HCT116 (cell line): ENCODE data around the gene MALRD1. TPM values are rescaled to one million over a fixed set of nuclear protein-coding genes. Genes with fewer than 3 reads are reported as not detected.

Source experiments
- ATAC-seq: fragments of 200-7000 bp; cut with Tn5 transposase; 2 replicates; pipeline ENCODE4 v1.9.1; 2020; ENCODE audit warnings: mild to moderate bottlenecking, moderate library complexity
- BruUV-seq: library from RNA; stranded (reverse); fragments of 400-500 nt; replicated peaks from 2 replicates; lab custom pipeline; 2021; lab: Mats Ljungman, UMichigan
- CTCF ChIA-PET: fragments of 300-600 bp; sonication (Branson Sonifier 250); formaldehyde crosslinking; loops from one replicate; lab custom pipeline; 2021; ENCODE audit warnings: antibody characterized with exemption; lab: Charles Lee
- POLR2A ChIA-PET: fragments of 300-600, 350-600 bp; sonication (Branson Sonifier 250); formaldehyde crosslinking; loops from one replicate; lab custom pipeline; 2021; ENCODE audit warnings: antibody characterized with exemption; lab: Charles Lee
- RAD21 ChIA-PET, 2 experiments: fragments of 300-600 bp; sonication (Branson Sonifier 250); formaldehyde crosslinking; loops; one replicate each; lab custom pipeline; 2023; ENCODE audit warnings: low total read pairs in 2 of 2; ENCODE audit not compliant: uncharacterized antibody in 2 of 2, unreplicated experiment in 2 of 2, low non-redundant PET in 1 of 2; lab: Charles Lee
- DNase-seq: peaks from one replicate; pipeline ENCODE4 v3.0.0-alpha.2; 2010; ENCODE audit warnings: low read depth, low spot score
- H2AFZ ChIP-seq: fragments of 200-600 bp; shearing (Covaris generic), sonication (generic); 2 replicates; pipeline ENCODE4 v1.6.1; 2017; ENCODE audit warnings: low read depth, mixed run types, mixed read lengths, antibody characterized with exemption, low read length; ENCODE audit not compliant: poor library complexity, severe bottlenecking
- H3K27ac ChIP-seq: 2 replicates; pipeline ENCODE4 v1.5.1; 2012; ENCODE audit warnings: low read depth, low read length
- H3K27me3 ChIP-seq: fragments of 200-600 bp; sonication (generic); 2 replicates; pipeline ENCODE4 v1.6.1; 2016; ENCODE audit warnings: mixed run types, low read length, mixed read lengths; ENCODE audit not compliant: insufficient read depth
- H3K36me3 ChIP-seq, 2 experiments: fragments of 200-500 bp in 1 of 2; fragments of 200-600 bp in 1 of 2; sonication (Bioruptor generic) in 1 of 2; sonication (generic) in 1 of 2; 2 replicates each; pipeline versions ENCODE4 v1.5.1 to v1.6.1; 2014 to 2016; ENCODE audit warnings: low read length in 2 of 2, inconsistent platforms in 1 of 2, mixed read lengths in 1 of 2, mixed run types in 1 of 2; ENCODE audit not compliant: insufficient read depth in 2 of 2, control insufficient read depth in 1 of 2
- H3K4me1 ChIP-seq, 2 experiments: fragments of 200-600 bp in 1 of 2; sonication (generic) in 1 of 2; 2 replicates each; pipeline versions ENCODE4 v1.5.1 to v1.6.1; 2012 to 2017; ENCODE audit warnings: low read length in 2 of 2, inconsistent platforms in 1 of 2, mild to moderate bottlenecking in 1 of 2, mixed read lengths in 1 of 2, mixed run types in 1 of 2, moderate library complexity in 1 of 2; ENCODE audit not compliant: insufficient read depth in 2 of 2, control insufficient read depth in 1 of 2
- H3K4me2 ChIP-seq: fragments of 200-600 bp; sonication (generic); 2 replicates; pipeline ENCODE4 v1.6.1; 2017; ENCODE audit warnings: mixed run types, low read length, mixed read lengths
- H3K4me3 ChIP-seq, 2 experiments: fragments of 200-600 bp in 1 of 2; sonication (generic) in 1 of 2; replicated peaks in 1 of 2; 2 replicates each; pipeline ENCODE4 v1.5.1; 2011 to 2016; ENCODE audit warnings: low read length in 2 of 2, control low read depth in 1 of 2, low read depth in 1 of 2, mild to moderate bottlenecking in 1 of 2, mixed read lengths in 1 of 2, mixed run types in 1 of 2
- H3K79me2 ChIP-seq: fragments of 200-600 bp; sonication (generic); 2 replicates; pipeline ENCODE4 v1.6.1; 2017; ENCODE audit warnings: mild to moderate bottlenecking, mixed run types, low read length, moderate library complexity, mixed read lengths; ENCODE audit not compliant: insufficient read depth
- H3K9ac ChIP-seq: fragments of 200-600 bp; sonication (generic); 2 replicates; pipeline ENCODE4 v1.6.1; 2016; ENCODE audit warnings: low read length, mixed read lengths
- H3K9me2 ChIP-seq: fragments of 200-600 bp; sonication (generic), shearing (Covaris generic); 2 replicates; pipeline ENCODE4 v1.6.1; 2017; ENCODE audit warnings: mixed run types, mild to moderate bottlenecking, moderate library complexity; ENCODE audit not compliant: insufficient read depth
- H3K9me3 ChIP-seq, 2 experiments: fragments of 200-500 bp in 1 of 2; fragments of 200-600 bp in 1 of 2; sonication (Bioruptor generic) in 1 of 2; sonication (generic) in 1 of 2; 2 replicates each; pipeline ENCODE4 v1.6.1; 2014 to 2017; ENCODE audit warnings: low read length in 2 of 2, mixed read lengths in 2 of 2, inconsistent platforms in 1 of 2, low read depth in 1 of 2, mild to moderate bottlenecking in 1 of 2, mixed run types in 1 of 2, moderate library complexity in 1 of 2; ENCODE audit not compliant: control insufficient read depth in 1 of 2, insufficient read depth in 1 of 2
- H4K20me1 ChIP-seq: fragments of 200-600 bp; sonication (generic), shearing (Covaris generic); 2 replicates; pipeline ENCODE4 v1.6.1; 2017; ENCODE audit warnings: mixed run types, mild to moderate bottlenecking, moderate library complexity; ENCODE audit not compliant: insufficient read depth
- CBX3 ChIP-seq: IDR thresholded peaks from 2 replicates; pipeline ENCODE4 v1.6.1; 2012; ENCODE audit warnings: low read depth
- CEBPB ChIP-seq: IDR thresholded peaks from 2 replicates; pipeline ENCODE4 v1.6.1; 2012; ENCODE audit warnings: low read depth
- ELF1 ChIP-seq: IDR thresholded peaks from 2 replicates; pipeline ENCODE4 v1.6.1; 2012; ENCODE audit warnings: low read depth, borderline replicate concordance
- EZH2 ChIP-seq: fragments of 200-600 bp; sonication (generic); IDR thresholded peaks from 2 replicates; pipeline ENCODE4 v1.6.1; 2017; ENCODE audit warnings: antibody characterized with exemption, mixed run types
- FOSL1 ChIP-seq: IDR thresholded peaks from 2 replicates; pipeline ENCODE4 v1.6.1; 2012; ENCODE audit warnings: low read depth
- JUND ChIP-seq: IDR thresholded peaks from 2 replicates; pipeline ENCODE4 v1.6.1; 2012
- SIN3A ChIP-seq: IDR thresholded peaks from 2 replicates; pipeline ENCODE4 v1.6.1; 2012; ENCODE audit warnings: low read depth
- SP1 ChIP-seq: IDR thresholded peaks from 2 replicates; pipeline ENCODE4 v1.6.1; 2012; ENCODE audit warnings: low read depth
- YY1 ChIP-seq: IDR thresholded peaks from 2 replicates; pipeline ENCODE4 v1.6.1; 2011; ENCODE audit warnings: low read length, low read depth, moderate library complexity, mild to moderate bottlenecking; ENCODE audit not compliant: insufficient replicate concordance; ENCODE audit errors: extremely low read depth
- intact Hi-C: fragments of 100-400 bp; cut with micrococcal nuclease; formaldehyde crosslinking; loops from 2 replicates; pipeline ENCODE4 v1.10.0; 2022
- total RNA-seq: library from RNA; stranded (reverse); gene quantifications from one replicate; pipeline ENCODE4 v1.2.1, GENCODE V29; 2021; ENCODE audit not compliant: unreplicated experiment
- TF ChIP-seq, protein P1 (sequence below), 3 experiments: fragments of 200-600 bp in 1 of 3; sonication (generic) in 1 of 3; IDR thresholded peaks in 2 of 3; conservative IDR thresholded peaks in 1 of 3; 2 replicates each; pipeline ENCODE4 v1.5.1; 2012 to 2017; ENCODE audit warnings: low read depth in 2 of 3, low read length in 2 of 3, antibody characterized with exemption in 1 of 3, borderline replicate concordance in 1 of 3, control low read depth in 1 of 3, mild to moderate bottlenecking in 1 of 3, mixed read lengths in 1 of 3, mixed run types in 1 of 3, moderate library complexity in 1 of 3; ENCODE audit not compliant: insufficient read depth in 1 of 3
- TF ChIP-seq, protein P2 (sequence below): IDR thresholded peaks from 2 replicates; pipeline ENCODE4 v1.6.1; 2012

The MALRD1 gene
- total RNA-seq, 1 experiment from 2014 or later = not detected

DNA sequence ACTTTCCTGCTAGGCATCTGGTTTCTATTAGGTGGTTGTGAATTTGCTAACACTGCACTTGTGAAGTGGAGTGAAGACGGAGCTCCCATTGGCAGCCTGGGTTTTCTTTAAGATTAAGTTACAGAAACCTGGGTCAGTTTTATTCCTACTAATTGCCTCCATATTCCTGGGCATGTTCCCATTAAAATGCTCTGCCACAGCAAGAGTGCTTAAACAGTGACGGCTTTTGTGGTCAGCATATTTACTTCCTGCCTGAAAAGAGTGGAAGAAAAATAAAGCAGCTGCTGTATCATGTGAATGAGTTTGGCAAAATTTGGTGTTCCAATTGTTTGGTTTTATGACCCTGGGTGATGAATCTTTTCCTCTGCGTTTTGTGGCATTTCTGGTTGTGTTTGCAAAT, 670.7 kb downstream of the MALRD1 start:
- BruUV-seq = no TSS peak
- H3K9me3 ChIP-seq = peaks cover 5 to 8% of the 10 kb centered on the region in 2 experiments; a peak in 2 of 4 replicates
- RAD21 ChIA-PET = no interaction called here
- DNase-seq (no peak), ATAC-seq (no peak)
- H2AFZ ChIP-seq = no peak overlapping the region
- no peak overlapping the region for H3K4me3 ChIP-seq
- no peak overlapping the region for H3K9ac ChIP-seq
- H3K4me1 ChIP-seq = no peaks in the 10 kb centered on the region
- H3K9me2 ChIP-seq = no peaks in the 10 kb centered on the region
- H3K36me3 ChIP-seq = no peaks in the 10 kb centered on the region
- no peak overlapping the region for H3K4me2 ChIP-seq
- intact Hi-C loops = no loop called here
- CTCF ChIA-PET = no interaction called here
- H4K20me1 ChIP-seq = no peaks in the 10 kb centered on the region
- no peaks in the 10 kb centered on the region for H3K27me3 ChIP-seq
- POLR2A ChIA-PET = no interaction called here
- no peak overlapping the region for H3K27ac ChIP-seq
- no peak for TF ChIP-seq ELF1
- no peak for TF ChIP-seq EZH2
- no peak for TF ChIP-seq YY1
- no peak for TF ChIP-seq JUND
- TF ChIP-seq SIN3A = no peak
- TF ChIP-seq FOSL1 = no peak
- TF ChIP-seq, protein P1, sequence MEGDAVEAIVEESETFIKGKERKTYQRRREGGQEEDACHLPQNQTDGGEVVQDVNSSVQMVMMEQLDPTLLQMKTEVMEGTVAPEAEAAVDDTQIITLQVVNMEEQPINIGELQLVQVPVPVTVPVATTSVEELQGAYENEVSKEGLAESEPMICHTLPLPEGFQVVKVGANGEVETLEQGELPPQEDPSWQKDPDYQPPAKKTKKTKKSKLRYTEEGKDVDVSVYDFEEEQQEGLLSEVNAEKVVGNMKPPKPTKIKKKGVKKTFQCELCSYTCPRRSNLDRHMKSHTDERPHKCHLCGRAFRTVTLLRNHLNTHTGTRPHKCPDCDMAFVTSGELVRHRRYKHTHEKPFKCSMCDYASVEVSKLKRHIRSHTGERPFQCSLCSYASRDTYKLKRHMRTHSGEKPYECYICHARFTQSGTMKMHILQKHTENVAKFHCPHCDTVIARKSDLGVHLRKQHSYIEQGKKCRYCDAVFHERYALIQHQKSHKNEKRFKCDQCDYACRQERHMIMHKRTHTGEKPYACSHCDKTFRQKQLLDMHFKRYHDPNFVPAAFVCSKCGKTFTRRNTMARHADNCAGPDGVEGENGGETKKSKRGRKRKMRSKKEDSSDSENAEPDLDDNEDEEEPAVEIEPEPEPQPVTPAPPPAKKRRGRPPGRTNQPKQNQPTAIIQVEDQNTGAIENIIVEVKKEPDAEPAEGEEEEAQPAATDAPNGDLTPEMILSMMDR (IDR thresholded peaks at IDR 0.05 in 2 of 3, conservative IDR thresholded peaks at IDR 0.05 in 1 of 3; ENCODE audit: borderline replicate concordance in 1 of 3, insufficient read depth in 1 of 3, low read depth in 2 of 3, low read length in 2 of 3) = no peak
- no peak for TF ChIP-seq CBX3
- TF ChIP-seq, protein P2, sequence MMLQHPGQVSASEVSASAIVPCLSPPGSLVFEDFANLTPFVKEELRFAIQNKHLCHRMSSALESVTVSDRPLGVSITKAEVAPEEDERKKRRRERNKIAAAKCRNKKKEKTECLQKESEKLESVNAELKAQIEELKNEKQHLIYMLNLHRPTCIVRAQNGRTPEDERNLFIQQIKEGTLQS = no peak
- TF ChIP-seq CEBPB = no peak
- no peak for TF ChIP-seq SP1
- no peaks in the 10 kb centered on the region for H3K79me2 ChIP-seq
